HG03571 (cell line): ENCODE results near the gene HSPA8.
"Not testable (repeated sequence)": the region's sequence is repeated elsewhere in the genome, so short reads cannot be mapped to it uniquely, and the experiment has no call there.

Experiments
- ATAC-seq: cut with Tn5 transposase; IDR thresholded peaks from one replicate; pipeline ENCODE4 v1.9.1; 2021; ENCODE audit not compliant: unreplicated experiment

Gene HSPA8

DNA sequence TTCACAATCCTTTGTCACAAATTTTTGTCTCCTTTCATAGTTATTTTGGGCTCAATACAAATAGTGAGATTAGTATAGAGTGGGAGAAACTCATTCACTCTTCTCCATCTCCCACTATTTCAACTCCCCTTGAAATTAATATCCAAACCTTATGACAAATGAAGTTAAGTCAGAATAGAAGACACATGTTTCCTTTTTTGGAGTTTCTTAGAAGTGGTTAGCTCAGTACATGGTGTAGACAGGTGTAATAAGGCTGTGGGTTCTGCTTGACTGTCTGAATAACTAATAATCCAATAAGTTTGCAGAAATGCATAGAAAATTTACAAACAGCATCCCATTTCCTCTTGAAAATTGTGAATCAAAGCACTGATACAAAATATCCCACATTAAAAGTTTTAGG lies 10.8 kb upstream of the HSPA8 start:
- ATAC-seq = no peak

DNA sequence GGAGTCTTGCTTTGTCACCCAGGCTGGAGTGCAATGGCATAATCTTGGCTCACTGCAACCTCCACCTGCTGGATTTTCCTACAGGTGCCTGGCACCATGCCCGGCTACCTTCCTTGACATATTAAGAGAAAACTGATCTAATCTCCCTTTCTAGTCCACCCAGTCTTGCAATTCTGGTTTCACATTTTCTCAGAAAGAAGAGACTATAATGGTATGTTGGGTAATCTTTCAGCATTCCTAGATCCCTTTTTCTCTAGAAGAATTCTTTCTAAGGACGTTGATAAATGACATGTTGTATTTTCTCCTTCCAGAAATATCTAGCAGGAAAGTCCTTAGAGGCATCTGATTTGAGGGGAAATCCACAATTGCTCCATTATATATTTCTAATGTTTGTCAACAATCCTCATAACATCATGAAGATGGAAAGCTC lies 10.4 kb upstream of the HSPA8 start:
- ATAC-seq = no peak

DNA sequence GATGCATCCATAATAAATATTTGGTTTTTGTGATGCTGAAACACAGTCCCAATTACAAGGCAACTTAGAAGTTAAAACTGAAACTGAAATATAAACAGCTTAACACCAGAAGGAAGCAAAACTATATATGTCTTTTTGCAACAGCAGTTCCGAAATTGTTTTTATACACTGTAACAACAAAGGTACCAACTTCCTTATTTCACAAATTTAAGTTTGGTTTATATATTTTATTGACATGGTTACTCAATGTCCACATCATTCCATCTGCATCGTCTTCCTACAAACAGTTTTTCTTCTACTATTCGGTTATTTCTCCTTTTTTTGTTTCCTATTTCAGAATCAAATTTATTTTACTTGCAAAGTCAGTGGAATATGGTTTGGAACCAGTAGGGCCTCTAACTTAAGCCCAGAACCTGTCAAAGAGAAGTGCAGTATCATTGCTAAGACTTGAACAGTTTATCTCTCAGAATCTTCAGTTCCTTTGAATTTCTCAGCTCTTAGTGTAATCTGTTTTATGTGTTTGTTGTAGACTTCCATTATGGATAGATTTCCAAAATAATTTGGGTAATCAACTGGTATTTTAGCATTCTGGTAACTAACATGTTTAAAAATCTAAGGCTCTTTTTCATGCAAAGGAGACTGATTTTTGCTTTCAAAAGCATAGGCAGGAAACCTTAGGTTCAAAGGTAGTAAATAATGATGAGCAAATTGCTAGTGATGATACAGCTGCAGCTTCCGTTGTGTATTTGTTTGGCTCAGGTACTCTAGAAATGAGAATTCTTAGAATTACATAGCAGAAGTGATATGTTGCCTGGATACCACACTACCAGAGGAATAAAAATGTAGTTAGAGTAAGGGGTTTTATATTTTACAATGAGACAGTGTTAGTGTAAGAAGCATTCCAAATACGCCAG lies 8.2 kb upstream of the HSPA8 start:
- ATAC-seq = peak; percentile 53

DNA sequence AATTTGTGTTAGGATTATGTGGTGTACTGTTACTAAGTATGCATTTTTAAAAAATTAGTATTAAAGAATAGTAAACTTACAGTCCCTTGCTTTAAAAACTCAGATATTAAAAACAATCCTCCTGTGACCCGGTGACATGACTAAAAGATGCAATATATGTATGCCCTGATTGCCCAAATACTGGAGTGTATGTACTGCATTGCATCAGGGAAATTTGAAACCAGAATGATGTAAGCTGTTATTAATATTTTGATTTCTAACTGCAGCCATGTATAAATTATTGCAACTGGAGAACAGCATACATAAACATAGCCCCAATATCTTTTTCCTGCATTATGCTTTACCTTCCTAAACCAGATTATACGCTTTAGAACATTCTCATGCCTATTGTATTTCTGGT lies 3.7 kb upstream of the HSPA8 start:
- no peak for ATAC-seq

DNA sequence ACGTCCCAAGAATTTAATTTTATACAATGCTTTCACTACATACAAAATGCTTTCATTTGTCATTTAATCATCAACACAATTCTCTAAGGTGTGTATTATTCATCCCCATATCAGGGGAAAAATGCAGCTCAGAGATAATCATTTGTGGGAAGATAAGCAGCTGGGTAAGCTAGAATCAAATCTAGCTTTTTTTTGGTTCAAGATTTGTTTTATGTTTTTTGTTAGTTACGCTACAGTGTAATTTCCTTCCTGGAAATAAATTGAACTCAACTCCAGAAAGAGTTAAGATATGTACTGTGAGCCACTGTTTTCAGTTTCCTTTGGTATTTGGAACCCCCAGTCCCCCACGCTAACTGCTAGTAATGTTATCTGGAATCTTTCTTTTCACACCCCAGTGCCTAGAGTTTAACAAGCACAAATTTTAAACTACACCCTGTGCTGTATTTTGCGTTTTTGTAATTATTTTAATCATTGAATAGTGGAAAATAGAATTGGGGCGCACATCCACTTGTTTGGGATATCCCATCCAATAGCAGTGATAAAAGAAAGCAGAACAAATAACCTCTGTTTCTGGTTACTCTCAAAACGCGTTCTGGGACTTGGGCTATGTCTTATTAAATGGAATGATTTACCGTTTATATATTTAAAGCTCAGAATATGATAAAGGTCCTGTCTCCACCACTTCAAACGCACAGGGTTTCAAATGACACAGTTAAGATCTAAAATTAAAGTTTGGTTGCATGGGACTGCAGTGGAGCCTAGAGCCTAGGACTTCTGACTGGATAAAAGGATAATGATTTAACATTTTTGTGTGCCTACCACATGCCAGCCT lies 2.1 kb upstream of the HSPA8 start:
- ATAC-seq = no peak

DNA sequence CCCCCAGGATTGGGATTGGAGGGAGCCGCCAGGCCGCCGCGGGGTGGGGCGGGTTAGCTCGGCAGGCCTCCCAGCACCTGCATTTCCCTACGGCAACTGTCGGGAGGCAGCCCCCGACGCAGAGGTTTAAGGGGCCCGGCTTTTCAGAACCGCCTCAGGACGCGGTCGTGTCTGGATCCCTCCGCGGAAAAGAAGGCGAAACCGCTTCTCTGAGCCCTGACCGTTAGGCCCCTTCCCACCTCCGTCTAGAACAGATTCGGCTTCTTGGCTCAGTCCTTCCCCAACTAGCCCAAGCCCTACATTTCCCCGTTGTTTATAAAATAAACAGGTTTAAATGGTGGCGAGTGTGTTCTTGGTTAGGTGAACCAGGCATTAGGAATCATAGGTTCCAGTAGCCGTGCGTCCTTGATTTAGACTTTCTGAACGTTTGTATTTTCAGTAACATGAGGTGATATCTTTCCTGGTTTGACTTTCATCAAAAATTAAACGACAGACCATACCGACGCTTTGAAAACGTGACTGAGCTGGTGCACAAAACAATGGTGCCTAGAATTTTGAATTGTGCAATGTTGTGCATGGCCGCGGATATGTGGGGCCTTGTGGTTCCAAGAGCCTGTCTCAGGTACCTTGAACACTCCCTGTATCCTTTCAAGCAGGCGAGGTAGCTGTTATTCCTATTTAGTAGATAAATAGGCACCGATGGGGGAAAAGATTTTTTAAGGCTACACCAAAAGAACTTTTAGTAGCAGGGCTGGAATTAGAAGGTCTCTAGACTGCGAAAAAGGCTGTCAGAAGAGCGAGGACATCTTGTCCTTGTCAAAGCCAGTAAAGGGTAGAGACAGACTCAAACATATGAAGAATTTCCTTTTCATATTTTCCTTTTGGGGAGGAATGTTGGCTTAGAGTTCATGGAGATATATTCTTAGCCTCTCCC lies 1.2 kb upstream of the HSPA8 start:
- no peak for ATAC-seq

DNA sequence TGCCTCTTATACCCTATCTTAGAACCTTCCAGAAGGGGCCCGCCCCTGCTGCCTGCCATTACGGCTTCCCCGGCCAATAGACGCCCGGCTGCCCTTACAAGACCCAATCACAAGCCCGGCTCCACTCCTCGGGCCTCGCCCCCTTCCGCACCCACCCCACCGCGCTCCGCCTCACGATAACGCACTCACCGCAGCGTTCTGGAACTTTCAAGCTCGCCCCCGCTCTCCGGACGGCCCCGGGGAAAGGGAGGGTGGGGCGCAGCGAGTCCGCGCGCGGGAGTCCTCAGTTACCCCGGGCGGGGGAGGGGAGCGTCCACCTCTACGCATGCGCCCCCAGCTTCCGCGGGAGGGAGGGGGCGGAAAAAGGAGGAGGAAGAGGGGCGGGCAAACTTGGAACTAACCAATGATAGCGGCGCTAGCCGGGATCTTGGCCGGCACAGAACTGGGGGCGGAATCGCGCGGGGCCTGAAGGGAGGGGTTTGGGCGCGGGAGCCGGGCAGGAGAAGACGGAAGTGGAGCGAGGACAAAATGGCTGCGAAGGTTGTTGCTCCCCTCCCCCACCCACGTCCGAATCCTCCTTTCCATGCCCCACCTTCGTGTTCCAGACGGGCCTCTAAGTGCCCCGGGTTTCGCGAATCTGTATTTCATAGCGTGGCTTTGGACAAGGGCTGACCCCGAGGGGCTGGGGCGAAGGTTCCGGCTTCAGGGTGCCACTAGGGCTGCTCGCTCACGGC lies 389 bp upstream of the HSPA8 start:
- peak; percentile 85 for ATAC-seq

DNA sequence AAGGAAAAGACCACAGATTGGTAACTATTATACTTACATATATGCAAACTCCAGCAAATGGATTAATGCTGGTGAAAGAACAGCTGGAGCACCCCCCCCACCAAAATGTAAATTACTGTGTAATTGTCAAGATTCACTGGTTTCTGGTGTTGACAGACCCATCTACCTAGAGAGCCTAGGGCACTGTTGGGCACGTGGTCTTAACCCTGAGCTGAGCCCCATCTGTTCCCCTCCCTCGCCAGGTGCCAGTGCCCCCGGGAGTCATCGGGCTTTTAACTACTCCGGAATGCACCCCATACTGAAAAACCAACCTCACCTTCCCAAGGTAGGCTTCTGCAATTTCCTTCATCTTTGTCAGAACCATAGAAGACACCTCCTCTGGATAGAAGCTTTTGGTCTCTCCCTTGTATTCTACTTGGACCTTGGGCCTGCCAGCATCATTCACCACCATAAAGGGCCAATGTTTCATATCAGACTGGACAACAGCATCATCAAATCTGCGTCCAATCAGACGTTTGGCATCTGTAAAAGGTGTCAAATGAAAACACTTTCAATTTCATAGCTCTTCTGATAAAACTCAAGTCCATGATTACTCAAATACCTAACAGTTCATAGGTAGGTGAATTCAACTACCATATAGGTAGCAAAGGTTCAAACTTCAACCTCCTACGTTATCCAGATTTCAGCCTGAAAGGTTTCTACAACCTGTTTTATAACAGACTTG lies 1.5 kb downstream of the HSPA8 start:
- no peak for ATAC-seq

DNA sequence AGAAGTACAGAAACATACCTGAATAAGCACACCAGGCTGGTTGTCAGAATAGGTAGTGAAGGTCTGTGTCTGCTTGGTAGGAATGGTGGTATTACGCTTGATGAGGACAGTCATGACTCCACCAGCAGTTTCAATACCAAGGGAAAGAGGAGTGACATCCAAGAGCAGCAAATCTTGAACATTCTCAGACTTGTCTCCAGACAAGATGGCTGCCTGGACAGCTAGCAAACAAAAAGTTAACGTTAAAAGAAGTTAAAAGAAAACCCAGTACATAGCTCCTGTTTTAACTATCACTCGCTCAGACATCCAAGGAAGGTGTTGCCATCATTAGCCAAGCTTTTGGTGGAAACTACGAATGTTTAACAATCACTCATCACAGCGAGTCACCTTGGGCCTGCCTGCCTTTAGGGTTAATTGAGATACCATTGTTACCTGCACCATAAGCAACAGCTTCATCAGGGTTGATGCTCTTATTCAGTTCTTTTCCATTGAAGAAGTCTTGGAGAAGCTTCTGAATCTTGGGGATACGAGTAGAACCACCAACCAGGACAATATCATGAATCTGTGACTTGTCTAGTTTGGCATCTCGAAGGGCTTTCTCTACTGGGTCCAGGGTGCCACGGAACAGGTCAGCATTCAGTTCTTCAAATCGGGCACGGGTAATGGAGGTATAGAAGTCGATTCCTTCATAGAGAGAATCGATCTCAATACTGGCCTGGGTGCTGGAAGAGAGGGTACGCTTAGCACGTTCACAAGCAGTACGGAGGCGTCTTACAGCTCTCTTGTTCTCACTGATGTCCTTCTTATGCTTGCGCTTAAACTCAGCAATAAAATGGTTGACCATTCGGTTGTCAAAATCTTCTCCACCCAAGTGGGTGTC lies 2.7 kb downstream of the HSPA8 start:
- not testable (repeated sequence) for ATAC-seq

DNA sequence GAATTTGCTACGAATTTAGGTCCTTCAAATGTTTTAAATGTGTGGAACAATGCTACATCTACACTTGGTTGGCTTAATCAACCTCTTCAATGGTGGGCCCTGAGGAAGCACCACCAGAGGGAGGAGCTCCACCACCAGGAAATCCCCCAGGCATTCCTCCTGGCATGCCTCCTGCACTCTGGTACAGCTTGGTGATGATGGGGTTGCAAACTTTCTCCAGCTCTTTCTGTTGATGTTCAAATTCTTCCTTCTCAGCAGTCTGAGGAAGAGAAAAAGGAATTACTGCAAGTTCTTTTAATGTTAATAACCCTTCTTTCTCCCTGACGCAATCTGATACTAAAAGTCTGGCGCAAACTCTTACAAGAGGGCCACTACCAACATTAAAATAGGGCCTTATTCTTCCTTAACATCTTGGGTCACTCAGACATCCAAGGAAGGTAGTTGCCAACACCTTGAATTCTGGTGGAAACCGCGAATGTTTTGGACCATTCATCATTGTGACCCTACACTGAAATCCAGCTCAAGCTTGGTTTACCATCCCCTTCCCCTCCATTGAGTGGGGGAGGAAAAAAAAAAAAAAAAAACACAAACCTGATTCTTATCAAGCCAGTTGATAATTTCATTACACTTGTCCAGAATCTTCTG lies 4.2 kb downstream of the HSPA8 start:
- ATAC-seq = no peak

DNA sequence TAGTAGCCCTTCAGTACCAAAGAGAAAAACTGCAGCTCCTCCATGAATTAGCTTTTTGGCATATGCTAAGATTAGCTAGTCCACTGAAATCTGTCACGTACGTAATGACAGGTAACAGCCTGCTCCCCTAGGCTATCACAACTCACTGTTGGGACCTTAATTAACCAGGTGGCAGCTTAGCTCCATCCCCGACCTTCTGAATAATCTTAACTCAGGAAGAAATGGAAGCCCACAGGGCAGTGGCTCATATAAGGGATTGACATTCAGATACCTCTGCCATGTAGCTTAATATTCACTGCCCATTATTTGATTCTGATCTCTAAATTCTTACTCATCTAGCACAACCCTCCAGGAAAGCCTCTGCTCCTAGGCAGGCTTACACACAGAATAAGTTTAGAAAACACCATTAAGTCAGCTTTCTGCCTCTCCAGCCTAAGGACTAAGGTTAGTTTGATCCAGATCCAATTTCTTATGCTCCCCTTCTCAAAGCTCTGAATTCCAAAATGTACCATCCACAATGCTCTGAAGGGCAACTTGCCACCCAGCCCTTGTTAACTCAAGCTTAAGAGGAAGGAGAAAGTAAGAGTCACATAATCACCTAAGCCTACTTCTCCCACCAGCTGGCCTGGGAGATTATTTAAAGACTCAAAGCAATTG lies 5.0 kb downstream of the HSPA8 start:
- ATAC-seq = no peak

DNA sequence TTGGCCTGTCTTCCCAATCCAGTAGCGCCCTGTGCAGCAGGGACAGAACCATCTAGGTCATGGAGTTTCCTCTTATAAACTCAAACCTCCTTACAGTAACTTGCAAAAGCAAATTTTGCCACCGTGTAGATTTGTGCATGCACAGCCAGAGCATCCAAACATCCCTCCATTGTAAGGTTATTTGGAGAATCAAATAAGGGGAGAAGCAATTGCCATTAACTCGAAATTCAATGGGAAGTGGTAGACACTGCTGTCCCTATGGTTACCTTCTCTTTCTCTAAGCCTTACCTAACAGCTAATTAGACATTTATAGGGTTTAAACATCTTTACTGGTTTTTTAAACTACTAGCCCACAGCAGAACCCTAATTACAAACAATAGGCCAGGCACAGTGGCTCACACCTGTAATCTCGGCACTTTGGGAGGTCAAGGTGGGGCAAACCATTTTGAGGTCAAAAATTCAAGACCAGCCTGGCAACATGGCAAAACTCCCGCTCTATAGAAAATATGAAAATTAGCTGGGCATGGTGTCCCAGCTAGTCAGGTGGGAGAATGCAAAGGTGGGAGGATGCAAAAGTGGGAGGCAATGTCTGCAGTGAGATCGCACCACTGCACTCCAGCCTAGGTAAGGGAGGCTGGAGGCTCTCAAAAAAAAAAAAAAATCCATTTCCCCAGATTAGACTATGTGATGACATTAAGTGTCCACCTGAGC lies 6.6 kb downstream of the HSPA8 start:
- ATAC-seq = no peak

DNA sequence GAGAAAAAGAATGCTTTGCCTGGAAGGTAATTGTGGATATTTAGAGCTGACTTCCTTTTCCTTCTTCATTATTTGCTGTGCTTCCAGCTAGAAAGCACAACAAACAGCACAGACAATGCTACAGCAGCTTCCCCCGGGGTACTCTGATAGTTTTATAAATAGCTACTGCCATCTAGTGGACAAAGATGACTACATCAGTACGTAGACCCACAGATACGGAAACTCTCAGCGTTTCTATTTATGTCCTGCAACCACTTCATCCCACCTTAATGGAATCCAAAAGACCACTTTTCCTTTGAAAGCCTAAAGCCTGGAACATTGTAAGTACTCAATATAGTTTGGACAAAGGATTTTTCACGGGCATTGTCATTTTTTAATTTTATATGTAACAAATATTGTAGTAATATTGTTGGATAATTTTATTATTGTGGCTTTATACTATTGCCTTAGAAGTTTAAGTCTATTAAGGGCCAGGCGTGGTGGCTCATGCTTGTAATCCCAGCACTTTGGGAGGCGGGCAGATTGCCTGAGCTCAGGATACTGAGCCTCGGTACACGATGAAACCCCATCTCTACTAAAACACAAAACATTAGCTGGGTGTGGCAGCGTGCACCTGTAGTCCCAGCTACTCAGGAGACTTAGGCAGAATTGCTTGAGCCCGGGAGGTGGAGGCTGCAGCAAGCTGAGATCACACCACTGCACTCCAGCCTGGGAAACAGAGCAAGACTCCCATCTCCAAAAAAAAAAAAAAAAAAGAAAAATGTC lies 7.5 kb downstream of the HSPA8 start:
- peak; percentile 80 for ATAC-seq

DNA sequence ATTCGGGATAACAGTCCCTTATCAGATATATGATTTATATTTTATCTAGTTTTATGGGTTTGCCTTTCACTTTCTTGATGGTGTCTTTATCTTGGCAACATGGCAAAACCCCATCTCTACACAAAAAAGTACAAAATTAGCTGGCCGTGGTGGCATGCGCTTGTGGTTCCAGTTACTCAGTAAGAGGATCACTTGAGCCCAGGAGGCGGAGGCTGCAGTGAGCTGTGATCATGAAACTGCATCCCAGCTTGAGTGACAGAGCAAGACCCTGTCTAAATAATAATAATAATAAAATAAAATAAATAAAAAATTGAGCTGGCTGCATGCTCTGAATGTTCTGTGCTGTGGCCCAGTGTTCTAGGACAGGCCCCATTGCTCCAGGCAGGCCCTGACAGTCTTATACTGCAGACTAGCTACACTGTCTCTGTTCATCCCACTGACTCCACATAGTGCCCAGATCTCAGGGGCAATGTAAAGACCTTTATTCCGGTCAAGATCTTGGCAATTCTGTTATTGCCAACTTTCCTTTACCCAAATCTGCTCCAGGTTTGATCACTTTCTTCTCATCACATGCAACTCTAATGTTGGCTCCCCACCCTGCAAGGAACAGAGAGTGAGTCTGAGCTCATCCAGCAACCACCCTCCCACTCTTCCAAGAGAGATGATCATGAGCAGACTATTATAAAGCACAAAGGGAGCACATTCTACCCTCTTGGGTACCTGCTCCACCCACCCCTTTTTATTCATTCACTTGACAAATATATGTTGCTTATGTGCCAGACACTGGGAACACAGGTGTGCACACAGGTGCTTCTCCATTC lies 8.8 kb downstream of the HSPA8 start:
- no peak for ATAC-seq

DNA sequence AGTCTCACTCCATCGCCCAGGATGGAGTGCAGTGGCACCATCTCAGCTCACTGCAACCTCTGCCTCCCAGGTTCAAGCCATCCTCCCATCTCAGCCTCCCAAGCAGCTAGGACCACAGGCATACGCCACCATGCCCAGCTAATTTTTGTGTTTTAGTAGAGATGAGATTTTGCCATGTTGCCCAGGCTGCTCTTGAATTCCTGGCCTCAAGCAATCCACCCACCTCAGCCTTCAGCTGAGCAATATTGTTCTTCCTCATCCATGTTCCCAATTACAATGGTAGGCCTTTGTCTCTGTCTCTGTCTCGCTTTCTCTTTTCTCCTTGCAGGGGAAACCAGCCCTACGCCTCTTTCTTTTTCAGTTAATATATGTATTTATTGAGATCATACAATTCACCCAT lies 10.3 kb downstream of the HSPA8 start:
- no peak for ATAC-seq
